ENCODE results near the gene PAK4.
"Not testable (repeated sequence)": the region's sequence is repeated elsewhere in the genome, so short reads cannot be mapped to it uniquely, and the experiment has no call there.

The PAK4 gene

DNA sequence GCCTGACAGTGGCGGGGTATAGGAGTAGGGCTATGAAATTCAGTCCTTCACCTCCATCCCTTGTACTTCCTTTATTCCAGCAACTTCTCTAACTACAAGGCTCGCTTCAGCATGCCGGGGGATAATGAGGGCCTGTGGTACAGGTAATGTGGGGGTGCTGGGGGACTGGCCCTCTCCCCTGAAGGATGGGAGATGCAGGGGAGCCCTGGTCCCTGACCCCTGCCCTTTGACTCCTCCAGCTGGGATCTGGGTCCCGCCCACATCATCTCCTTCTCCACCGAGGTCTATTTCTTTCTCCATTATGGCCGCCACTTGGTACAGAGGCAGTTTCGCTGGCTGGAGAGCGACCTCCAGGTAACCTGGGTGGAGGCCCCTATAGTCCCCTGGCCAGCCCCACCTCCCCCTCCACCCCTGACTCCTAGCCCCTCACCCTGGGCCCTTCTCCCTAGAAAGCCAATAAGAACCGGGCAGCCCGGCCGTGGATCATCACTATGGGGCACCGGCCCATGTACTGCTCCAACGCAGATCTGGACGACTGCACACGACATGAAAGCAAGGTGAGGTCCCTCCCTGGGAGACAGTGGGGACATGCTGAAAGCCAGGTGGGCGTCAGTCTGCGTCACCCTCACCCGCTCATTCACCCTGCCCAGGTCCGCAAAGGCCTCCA is 25.0 kb upstream of the PAK4 start:
- no peak for DNase-seq (ENCODE audit: low read depth)

- no peak for DNase-seq (ENCODE audit: low read depth)
These were observed 22.4 kb upstream of the PAK4 start for GRCh38 chr19:39103151-39103550.

DNA sequence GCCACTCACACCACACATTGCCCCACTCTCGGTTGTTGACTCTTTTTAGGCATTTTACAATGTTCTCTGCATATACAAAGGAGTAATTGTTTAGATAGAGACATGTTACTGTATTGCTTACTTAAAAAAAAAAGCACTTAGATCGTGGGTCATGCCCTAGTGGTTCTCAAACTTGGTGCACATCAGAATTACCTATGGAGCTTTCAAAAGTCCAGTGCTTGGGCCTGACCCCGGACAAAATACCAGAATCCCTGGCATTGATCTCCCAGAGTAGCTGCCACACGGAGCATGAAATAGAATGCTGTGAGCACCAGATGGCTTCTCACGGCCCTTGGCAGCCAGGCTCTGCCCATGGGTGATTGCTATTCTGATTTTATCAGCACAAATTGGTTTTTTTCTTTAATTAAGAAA is 21.4 kb upstream of the PAK4 start:
- DNase-seq (ENCODE audit: low read depth) = no peak

DNA sequence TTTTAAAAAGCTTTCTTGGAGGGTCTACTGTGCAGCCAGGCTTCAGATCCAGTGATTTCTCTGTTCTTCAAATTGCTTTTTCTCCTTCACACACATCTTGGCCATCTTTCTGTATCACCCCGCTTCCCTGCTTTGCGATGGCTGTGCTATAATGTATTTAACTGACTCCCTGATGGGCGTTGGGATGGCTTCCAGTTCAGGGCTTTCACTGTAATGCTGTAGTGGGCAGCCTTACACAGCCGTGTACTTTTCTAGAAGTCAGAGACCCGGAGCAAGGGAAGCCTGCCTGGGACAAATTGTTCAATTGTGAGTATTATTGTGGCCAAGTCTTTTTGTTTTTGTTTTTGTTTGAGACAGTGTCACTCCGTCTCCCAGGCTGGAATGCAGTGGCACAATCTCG is 19.4 kb upstream of the PAK4 start:
- no peak for DNase-seq (ENCODE audit: low read depth)

GRCh38 chr19:39109641-39110040 is 15.9 kb upstream of the PAK4 start:
- no peak for DNase-seq (ENCODE audit: low read depth)

- DNase-seq (ENCODE audit: low read depth) = peak; percentile 48
These were observed 15.2 kb upstream of the PAK4 start for GRCh38 chr19:39110263-39110967.

GRCh38 chr19:39111593-39112199 is 13.9 kb upstream of the PAK4 start:
- no peak for DNase-seq (ENCODE audit: low read depth)

DNA sequence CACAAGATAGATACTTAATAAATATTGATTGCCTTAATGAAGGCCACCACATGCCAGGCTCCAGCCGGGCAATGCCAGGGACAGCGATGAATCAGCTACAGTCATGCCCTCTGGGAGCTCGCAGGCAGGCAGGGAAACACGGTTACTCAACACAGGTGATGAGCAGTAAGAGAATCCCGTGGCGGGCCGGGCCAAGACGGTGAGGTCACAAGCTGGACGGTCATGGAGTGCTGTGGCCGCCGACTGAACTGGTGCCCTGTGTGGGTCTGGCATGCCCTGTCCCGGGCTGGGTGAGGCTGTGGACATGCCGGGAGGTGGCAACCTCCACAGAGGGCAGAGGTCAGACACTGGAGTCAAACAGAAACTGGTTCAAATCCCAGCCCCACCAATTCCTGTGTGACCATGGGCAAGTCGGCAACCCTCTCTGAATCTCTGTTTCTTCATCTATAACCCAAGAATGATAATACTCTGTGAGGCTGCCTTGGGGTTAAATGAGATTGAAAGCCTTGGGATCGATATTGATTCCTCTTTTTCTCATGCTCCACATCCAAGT is 13.2 kb upstream of the PAK4 start:
- no peak for DNase-seq (ENCODE audit: low read depth)

DNA sequence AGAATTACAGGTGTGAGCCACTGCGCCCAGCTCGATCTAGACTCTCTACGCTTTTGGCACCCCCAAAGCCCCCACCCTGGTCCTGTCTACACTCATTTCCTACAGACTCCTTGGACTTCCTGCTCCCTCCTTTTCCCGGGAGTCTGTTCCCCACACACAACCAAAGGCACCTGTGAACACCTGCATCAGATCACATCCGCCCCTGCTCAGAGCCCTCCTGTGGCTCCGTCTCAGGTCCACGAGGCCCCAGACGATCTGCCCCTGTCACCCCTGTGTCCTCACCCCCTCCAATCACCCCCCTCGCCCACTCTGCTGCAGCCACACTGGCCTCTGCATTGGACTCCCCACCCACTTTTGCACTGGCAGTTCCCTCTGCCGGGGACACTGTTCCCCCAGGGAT is 12.4 kb upstream of the PAK4 start:
- no peak for DNase-seq (ENCODE audit: low read depth)

GRCh38 chr19:39115105-39115847 is 10.3 kb upstream of the PAK4 start:
- DNase-seq (ENCODE audit: low read depth) = no peak

- not testable (repeated sequence) for DNase-seq (ENCODE audit: low read depth)
These were observed 8.6 kb upstream of the PAK4 start for GRCh38 chr19:39117023-39117422.

GRCh38 chr19:39119830-39120229 is 5.8 kb upstream of the PAK4 start:
- DNase-seq (ENCODE audit: low read depth) = no peak

DNA sequence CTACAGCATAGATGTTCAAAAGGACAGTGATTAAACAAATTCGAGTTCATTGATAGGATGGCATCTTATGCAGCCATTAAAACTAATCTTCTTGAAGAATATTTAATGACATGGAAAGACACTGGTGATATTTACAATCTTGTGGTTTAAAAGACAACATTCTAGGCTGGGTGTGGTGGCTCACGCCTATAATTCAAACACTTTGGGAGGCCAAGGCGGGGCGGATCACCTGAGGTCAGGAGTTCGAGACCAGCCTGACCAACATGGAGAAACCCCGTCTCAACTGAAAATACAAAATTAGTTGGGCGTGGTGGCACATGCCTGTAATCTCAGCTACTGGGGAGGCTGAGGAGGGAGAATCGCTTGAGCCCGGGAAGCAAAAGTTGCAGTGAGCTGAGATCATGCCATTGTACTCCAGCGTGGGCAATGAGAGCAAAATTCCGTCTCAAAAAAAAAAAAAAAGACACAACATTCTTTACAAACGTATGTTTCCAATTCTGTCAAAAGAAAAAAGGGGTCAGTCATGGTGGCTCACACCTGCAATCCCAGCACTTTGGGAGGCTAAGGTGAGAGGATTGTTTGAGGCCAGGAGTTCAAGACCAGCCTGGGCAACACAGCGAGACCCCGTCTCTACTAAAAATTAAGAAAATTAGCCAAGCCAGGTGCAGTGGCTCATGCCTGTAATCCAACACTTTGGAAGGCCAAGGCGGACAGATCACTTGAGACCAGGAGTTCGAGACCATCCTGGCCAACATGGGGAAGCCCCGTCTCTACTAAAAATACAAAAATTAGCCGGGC is 2.5 kb upstream of the PAK4 start:
- DNase-seq (ENCODE audit: low read depth) = no peak

DNA sequence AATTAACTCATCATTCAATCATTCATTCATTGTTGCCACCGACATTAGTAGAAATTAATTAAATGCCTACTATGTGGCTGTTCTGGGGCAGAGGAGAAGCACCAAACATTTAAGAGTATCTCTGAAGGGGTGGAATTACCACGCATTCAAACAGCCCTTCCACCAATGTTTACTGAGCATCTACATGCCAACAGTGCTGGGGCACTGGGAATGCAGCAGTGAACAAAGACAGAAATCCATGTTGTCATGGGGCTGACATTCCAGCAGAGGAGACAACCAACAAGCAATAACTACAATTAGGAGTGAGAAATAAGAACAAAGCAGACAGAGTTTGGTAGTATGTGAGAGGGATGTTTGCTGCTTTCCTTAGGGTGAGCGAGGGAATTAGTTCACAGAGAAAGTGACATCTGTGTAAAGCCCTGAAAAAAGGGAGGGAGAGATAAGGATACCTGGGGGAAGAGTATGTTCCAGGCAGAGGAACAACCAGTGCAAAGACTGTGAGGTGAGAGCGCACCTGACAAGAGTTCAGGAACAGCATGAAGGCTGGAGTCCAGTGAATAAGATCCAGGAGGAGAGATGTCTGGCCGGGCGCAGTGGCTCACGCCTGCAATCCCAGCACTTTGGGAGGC is 1.3 kb upstream of the PAK4 start:
- no peak for DNase-seq (ENCODE audit: low read depth)

GRCh38 chr19:39125199-39125553 is 410 bp upstream of the PAK4 start:
- no peak for DNase-seq (ENCODE audit: low read depth)

- no peak for DNase-seq (ENCODE audit: low read depth)
These were observed 964 bp downstream of the PAK4 start for GRCh38 chr19:39126312-39127187.

DNA sequence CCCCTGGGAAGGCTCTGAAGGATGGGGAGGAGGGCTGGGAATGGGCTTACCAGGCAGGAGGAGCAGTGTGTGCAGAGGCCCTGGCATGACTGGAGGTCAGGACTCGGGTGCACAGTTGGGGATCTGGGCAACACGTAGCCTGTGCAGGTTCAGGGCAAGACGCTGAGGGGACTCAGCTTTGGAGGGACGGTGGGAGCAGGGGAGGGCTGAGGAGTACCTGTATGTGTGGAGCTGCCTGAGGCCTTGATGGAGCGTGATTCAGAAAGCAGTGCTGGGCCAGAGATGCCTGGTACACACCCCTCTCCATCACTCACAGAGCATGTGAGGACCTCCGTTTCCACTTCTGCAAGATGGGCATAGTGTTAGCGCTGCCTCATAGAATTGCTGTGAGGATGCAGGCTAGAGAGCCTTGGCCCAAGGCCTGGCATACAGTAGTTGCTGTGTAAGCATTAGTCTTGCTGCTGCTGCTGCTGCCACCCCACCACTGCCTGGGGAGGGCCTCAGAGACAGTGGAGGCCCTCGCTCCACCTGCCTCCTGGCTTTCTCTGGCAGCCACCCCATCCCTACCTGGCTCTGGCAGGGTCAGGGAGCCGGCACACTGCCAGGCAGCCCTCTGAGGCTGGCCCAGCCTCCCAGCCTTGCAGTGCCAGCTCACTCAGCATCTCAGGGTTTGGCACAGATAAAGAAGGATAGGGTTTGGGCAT is 2.4 kb downstream of the PAK4 start:
- DNase-seq (ENCODE audit: low read depth) = no peak

- no peak for DNase-seq (ENCODE audit: low read depth)
These were observed 3.0 kb downstream of the PAK4 start for GRCh38 chr19:39128516-39129079.

GRCh38 chr19:39129116-39129515 is 3.5 kb downstream of the PAK4 start:
- DNase-seq (ENCODE audit: low read depth) = no peak

All from T follicular helper cell (primary cell).